Measurements from ENCODE around the gene DENND4B.
A peak's percentile ranks its signal among the peaks of the same experiment; 100 is the strongest.

Gene DENND4B

DNA sequence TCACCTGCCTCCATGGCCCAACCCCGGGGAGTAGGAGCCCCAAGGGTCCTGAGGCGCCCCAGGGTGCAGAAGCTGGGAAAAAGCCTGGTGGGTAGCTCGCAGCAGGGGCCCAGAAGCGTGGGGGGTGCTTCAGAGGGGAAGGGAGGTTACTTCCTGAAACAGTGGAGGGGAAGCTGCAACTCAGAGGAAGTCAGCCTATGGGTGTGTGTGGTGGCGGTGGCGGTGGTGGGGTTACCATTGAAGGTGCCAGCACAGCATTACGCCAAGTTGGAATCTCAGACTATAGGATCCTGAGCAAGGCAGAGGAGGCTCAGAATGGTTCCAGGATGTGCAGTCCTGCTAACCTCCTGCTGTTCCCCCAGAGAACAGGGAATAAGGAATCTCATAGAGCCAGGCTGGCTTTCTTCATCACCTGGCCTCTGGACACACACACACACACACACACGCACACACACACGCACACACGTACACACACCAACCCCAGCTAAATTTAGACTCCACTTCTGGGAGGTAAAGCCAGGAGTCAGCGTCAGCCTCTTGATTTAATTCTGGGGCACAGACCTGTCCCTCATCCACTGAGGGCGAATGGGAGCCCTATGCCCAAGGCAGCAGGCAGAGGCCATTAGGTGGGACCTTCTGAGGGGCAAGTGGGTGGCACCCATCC, 1.3 kb downstream of the DENND4B start:
- DNase-seq: peak; percentile 83

DNA sequence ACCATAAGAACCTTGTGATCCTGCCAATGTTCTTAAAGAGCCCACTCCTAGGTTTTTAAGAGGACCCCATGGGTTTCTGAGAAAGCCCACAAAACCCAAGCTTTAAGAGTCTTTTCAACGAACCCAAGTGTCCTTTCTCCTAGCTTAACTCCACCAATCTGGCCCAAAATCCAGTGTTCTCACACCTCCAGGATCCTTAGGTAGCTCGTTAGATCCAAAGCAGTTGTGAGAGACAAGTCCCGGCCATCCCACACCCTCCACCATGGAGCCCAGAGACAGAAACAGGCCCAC, 1.7 kb downstream of the DENND4B start:
- no peak for DNase-seq

DNA sequence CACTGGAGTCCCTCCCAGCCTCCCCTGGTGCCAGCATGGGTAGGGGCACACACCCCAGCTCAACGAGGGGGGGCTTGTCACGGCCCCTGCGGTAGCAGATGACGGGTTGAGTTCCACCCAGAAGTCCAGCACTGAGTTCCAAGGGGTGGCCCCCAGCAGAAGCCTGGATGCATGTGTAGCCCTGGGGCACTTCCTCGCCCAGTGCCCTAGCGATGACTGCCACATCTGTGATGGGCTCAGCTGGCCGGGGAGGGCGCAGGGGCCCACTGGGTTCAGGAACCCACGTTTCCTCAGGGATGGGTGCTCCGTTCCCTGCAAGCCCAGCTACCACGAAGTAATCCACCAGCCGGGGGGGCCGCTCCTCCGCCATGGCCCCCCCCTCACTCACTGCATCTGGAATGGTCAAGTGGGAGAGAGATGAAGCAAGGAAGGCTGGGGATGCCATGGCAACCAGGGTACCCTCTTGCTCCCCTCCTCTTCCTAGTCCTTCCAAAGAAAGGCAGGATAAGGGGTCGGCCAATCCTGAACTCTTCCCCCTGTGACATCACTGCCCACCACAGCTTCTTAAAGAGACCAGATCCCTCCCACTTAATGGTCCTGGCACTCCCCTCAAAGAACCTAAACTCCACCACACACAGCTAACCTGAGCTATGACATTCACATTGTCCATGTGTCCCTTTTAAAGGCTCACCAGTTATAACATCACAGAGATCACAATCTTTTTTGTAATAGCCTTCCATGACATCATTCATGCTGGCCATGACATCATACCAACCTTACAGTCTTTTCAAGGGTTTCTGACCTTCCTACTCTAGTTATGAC, 2.3 kb downstream of the DENND4B start:
- no peak for DNase-seq

DNA sequence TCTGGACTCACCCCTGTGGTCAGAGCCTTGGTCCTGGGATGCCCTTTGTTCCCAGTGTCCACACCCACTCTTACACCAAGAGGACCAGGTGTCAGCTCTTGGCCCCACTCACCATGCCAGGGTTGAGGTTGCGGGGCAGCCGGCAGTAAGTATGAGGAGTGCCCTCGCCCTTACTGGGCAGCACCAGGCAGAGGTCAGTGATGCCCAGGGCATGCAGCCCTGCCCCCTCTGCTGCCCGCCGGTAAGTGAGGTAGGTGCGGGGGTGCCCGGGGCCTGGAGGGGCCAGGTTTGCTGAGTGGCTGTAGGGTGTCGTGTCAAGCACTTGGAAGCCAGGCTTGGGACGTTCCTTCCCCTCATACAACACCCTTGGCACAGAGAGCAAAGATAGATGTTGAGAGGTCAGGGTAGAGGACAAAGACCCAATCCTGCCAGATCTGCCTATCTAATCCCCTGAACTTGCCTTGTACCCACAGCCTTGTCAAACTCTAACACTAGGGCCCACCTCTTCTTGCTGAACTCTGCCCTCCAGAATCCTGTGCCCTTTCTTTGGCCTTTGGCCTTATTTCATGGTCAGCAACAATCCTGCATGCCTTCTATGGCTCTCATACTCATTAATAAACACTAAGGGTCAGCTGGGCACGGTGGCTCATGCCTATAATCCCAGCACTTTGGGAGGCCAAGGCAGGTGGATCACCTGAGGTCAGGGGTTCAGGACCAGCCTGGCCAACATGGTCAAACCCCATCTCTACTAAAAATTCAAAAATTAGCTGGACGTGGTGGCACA, 3.6 kb downstream of the DENND4B start:
- DNase-seq: no peak

DNA sequence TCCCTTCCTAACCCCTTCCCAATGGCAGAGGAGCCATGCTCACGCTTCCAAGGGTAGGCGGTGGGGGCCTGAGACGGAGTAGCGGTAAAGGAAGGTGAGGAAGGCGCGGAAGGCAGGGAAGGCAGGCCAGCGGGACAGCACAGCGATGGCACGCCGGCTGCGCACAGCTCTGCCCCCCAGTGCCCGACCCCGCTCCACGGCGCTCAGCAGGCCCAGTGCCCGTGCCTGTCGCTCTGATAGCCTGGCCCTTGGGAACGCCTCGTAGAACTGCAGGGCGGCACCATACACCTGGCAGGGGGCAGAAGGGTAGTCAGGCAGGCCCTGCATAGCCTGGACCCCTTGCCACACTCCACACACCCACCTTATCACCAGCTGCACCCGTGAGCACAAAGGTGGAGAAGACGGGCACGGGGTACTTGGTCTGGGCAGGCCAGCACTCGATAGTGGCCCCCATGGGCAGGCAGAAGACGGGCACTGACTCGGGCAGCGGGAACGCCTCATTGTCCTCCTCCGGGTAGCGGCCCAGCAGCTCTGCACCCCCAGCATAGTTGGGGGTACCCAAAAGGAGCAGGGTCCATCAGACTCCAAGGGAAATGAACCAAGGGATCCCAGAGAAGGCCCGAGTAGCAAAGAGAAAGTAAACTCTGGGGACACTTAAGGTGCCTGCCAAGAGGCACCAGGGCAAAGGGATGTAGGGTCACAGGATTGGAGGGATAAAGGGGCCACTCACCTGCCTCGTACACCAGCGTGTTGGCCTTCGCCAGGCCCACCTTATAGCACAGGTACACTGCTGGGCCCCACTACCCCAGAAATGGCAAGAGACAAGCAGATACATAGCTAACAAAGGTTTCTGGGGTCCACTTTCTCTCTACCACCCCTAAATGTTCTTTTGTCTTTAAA, 4.4 kb downstream of the DENND4B start:
- DNase-seq: no peak

DNA sequence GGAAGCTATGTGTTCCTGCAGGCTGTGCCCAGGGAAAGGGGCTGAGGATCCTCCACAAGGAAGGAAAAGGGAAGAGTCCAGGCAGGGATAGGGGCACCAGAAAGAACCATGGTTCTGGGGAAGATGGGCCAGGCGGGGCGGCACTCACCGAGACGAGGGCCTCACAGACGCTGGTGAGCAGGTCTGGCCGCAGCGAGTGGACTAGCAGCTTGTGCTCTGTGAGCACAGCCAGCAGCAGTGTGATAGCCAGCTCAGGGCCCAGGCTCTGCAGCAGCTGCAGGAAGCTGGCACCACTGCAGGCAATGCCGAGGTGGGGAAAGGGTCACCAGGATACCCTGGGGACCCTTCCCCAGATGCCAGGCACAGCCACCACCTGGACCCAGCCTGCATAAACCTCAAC, 5.8 kb downstream of the DENND4B start:
- no peak for DNase-seq

DNA sequence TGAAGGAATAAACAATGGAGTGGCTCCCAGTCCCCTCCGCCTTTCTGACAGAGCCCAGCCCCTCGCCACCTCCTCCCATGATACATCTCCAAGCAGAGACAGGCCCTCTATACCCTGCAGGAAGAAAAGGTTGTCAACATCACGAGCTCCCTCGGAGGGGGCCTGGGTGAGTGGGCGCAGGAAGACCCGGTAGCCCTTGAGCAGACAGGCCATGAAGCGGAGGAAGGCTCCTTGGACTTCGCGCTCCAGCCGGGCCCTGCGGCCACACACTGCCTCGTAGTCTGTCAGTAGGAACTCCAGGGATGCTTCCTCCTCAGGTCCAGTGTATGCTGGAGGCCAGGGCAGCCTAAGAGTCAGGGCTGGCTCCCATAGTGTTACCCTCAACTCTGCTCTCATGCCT, 7.0 kb downstream of the DENND4B start:
- DNase-seq: no peak

DNA sequence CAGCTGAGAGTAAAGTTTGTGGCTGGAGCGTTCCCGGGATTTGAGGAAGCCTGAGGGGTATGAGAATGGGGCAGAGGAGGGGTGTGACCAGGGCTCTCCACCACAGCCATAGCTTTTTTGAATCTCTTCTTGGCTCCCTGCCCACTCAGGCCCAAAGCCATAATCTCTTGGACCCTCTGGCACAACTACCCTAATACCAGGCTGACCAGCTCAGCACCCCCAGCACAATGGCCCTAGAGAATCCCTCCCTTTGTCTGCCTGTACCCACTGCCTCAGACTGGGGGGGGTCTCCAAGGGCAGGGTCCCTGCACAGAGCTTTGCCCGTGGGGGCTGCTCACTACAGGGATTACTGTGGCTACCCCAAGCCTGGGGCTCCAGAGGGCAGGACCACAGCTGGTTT, 7.5 kb downstream of the DENND4B start:
- no peak for DNase-seq

DNA sequence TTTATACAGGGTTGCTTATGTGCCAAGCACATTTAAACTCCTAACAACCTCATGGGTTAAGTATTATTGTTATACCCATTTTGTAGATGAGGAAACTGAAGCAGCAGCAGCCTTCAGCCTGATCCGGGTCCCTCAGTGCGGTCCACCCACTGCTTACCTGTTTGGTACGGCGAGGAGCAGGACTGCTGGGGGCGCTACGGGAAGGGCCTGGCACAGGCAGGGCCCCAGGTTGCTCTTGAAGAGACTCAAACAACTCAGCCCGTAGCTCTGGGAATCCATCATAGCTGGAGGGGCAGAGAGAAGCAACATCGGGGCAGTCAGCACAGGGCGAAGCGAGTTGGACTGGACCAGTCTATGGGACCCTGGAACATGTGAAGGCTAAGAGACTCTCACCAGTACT, 9.2 kb downstream of the DENND4B start:
- no peak for DNase-seq

DNA sequence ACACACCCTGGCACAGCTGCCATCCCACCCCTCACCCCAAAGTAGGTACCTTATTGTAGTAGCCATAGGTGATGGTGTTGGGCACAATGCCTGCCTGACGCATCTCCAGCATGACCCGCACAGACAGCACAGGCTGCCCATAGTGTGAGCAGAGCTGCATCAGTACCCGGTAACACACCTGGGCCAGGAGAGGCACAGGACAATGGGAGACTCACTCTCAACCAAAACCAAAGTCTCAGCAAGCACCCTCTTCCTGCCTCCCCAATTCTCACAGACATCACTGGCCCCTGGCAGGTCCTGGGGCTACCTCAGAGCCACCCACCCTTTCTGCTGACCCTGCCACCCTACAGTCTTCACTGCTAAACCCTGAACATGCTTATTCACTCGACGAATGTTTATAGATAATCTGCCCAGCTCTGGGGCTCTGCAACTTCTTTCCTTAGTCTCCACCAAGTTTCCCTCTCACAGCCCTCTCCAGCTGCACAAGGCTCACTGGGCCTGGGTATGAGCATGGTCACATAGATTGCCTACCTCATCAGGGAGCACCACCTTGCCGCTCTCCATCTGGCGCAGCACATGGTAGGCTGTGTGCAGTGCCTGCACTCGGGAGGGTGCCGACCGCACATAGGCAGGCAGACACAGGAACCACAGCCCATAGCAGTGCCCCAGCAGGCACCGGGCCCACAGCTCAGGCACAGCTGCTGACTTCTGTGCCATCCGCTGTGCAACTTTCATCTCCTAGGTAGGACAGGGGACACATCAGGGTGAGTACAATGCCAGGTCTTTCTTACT, 10.3 kb downstream of the DENND4B start:
- DNase-seq: no peak

DNA sequence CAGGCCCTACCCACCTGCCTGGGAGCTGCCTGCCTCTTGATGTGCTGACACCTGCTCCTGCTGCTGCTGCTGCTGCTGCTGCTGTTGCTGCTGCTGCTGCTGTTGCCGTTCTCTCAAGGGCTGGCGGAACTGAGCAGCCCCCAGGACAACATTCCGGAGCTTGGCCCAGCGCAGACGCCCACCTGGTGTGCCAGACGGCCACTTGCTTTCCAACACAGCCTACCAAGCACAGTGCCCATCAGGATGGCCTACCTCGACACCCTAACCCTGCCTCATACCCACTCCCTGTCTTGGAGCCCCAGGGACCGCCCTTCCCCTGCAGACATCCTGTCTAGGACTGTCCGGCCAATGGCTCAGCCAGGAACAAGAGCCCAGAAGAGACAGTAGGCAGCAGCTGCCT, 11.8 kb downstream of the DENND4B start:
- no peak for DNase-seq

DNA sequence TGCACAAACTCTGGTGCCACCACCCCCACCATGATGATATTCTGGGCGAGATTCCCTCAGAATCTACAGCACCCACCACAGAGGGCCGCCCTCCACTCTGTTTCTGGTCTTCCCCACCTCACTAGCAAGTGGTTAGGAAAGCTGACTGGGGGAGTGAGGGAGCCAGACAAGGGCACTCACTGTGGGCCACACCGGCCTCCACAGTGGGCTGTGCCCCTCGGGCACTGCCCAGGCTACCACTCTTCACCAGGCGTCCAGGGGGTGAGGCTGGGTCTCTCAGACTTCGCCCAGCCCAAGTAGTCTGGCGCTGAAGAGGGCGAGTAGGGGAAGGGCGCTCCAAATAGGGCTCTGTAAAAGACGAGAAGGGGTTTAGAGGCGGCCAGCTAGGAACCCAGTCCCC, 12.6 kb downstream of the DENND4B start:
- DNase-seq: no peak

DNA sequence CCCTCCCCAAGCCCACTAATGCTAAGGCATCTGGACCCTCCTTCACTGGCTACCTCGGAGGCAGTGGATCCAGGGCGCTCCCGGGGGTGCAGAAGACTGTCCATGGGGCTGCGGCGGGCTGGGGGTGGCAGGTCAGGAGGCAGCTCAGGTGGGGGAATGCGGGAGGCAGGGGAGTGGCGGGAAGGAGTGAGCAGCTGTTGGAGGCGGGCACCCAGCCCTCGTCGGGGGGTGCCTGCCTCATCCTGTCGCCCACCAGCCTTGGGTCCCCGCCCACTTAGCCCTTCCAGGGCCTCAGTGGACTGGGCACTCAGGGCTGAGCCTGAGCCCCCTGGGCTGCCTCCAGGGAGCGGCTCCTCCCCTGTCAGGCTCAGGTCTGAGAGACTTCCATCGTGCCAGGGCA, 13.1 kb downstream of the DENND4B start:
- no peak for DNase-seq

DNA sequence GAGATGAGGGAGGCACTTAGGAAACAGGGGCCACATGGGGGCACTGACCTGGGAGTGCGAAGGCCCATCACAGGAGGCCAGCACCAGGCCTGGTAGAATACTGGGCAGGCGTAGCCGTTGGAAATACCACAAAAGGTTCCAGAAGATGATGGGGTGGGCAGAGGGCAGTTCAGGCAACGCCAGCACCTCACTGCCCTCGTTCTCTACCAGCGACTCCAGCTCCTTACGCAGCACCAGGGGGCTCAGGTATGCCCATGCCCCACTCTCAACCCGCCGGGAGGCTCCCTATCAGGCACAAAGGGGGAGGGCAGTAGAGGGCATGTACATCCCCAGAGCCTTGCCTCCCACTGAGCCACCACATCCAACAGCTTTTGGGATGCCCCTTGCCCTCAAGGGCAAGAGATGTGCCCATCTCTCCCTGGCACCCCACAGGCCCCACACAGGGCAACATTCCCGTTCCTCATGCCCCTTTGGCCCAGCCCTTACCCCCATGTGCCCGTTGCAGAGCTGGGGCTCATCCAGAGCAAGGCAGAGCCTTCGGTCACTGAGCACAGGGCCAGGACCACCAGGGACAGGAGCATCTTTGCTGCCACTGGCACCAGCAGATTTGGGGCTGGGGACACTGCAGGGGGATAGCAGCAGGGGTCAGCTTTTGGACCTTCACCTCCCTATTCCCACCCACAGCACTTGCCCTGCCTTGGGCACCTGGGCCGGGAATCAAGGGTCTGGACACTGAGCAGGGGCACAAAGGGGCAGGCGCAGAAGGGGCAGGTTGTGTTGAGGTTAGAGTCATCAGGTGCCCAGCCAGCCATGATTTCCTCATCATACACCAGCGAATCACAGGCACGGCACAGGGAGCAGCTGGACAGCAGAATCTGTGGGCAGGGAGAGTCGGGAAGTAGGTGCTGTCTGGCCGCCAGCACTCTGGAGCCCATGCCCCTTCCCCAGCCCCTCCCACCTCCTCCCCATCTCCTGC, 14.1 kb downstream of the DENND4B start:
- no peak for DNase-seq

DNA sequence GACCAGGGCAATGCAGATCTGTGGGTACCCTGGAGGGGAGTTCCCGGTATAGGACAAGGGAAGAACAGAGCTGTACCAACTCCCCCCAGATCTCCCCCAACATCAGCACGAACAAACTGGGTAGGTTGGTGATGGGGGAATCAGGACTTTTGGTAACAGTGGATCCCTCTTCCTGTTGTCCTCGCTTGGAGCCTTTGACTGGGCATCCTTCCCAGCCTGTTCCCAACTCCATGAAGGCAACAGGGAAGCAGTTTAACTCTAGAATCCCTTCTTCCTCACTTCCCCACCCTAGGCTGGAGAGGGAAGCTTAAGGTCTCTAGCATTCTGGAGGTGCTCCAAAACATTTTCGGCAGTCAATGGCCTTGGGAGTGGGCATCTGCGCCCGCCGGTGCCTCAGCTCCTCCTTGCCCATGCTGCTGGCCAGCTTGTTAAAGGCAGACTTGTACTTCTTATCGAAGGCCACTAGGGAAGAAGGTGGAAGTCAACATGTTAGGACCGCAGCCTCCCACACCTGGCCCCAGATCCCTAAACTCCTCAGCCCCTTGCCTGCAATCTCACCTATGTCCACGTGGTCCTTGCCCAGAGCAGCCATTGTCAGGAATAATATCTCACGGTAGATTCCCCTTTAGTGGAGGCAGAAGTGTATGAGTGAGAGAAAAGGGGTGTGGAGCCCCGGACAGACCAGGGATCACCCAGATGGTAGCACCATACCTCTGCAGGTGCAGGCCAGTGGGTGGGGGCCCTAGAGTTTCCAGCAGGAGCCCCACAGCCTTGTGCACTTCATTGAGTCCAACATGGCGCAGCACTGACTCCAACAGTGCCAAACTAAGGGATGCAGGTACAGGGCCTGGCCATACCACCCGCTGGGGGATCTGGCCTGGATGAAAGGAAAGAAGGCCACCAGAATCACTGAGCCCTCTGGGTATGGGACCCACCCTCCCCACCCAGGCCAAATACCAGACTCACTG, 16.3 kb downstream of the DENND4B start:
- DNase-seq: no peak

DNA sequence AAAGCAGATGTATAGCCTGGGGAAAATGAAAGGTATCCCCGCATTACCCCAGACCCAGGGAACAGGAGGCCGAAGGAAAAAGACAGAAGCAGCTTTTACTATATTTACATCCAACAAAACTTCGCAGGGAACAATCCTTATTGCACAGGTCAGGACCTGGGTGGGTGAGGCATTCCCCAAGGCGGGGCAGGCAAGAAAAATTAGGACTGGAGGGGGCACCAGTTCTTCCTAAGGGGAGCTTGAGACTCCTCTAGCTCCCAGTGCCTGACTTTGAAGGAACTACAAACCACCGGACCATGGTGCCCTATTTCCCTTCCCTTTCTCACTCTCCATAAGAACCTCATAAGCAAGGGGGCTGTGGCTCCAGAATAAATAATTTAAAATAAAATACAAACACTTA, 17.1 kb downstream of the DENND4B start:
- DNase-seq: no peak

DNA sequence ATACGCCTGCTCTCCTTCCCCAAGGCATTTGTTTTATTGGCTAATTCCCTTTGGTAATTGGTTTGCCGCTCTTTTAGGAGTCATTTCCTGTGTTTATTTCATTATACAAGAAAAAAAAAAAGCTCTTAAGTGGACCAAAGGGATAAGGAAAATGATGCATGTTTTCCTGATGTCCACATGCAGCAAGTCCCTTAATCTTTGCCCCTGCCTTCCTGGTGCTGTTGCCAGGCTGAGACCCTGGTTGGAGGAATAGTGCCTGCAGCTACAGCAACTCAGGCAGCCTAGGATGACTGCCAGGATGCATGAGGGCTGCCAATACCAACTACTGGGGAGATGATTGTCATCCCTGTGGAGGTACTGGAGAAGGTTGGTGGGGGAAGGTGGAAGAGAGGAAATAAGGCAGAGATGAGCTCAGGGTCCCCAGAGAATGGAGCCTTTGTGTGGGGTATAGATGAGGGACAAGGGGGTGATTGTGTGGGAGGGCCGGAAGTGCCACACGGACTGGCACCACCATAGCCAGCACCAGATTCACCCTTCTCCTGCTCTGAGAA, 17.7 kb downstream of the DENND4B start:
- no peak for DNase-seq

DNA sequence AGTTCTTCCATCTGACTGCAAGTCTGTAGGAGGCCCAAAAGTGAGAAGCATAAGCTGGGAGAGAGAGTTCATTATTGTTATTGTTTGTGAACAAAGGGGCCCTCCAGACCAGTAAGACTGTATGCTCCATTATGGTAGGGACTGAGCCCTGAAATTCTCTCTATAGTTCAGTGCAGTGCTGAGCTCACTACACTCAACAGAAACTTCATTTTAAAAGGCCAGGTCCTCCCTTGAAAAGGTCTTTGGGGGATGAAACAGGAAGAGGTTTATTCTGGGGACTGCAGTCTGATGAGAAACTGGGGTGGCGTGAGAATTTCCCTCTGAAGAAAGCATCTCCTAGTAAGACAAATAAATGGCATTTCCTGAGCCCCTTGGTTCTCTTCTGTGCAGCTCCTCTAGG, 18.3 kb downstream of the DENND4B start:
- DNase-seq: no peak

DNA sequence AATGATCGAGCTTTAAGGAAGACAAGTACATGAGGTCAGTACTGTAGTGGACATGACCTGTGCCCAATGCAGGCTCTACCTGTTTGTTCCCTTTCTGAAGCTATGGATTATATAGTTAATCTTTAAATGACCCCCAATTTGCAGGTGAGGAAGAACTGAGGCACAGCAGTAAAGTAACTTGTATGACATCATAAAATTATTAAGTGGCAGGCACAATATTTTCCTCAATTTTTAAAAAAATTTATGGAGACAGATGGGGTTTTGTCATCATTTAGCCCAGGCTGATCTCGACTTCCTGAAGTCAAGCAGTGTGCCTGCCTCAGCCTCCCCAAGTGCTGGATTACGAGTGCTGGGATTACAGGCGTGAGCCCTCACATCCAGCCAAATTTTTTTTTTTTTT, 20.1 kb downstream of the DENND4B start:
- no peak for DNase-seq
